Transverse colon (tissue), 4 donors: ENCODE measurements around the gene APMAP.

ENCODE experiments used
- CTCF ChIP-seq, 5 experiments: fragments of 200-600 bp in 3 of 5; fragments of 450-650 bp in 2 of 5; sonication (generic) in 3 of 5; IDR thresholded peaks; 1 replicate in 2 of 5; 2 replicates in 3 of 5; pipeline ENCODE4 v1.5.1; 2016 to 2017; ENCODE audit warnings: antibody characterized with exemption in 5 of 5, inconsistent platforms in 3 of 5, mild to moderate bottlenecking in 2 of 5, moderate library complexity in 1 of 5
- POLR2A ChIP-seq: fragments of 450-650 bp; IDR thresholded peaks from one replicate; pipeline ENCODE4 v1.6.1; 2016; ENCODE audit warnings: antibody characterized with exemption, mild to moderate bottlenecking, moderate library complexity
- POLR2AphosphoS5 ChIP-seq, 3 donors: sonication (generic); formaldehyde crosslinking; IDR thresholded peaks; one replicate each; pipeline ENCODE4 v1.6.1; 2016; ENCODE audit warnings: antibody characterized with exemption in 3 of 3

GRCh38 chr20:25041813-25042530, 49.4 kb upstream of the APMAP start:
- TF ChIP-seq CTCF (IDR thresholded peaks at IDR 0.05), result no peak
- TF ChIP-seq POLR2AphosphoS5 (IDR thresholded peaks at IDR 0.05), result no peak
- TF ChIP-seq POLR2A, result no peak
